HepG2 (cell line): ENCODE results near the gene SRRM2. TPM values are rescaled to one million over a fixed set of nuclear protein-coding genes. Genes with fewer than 3 reads are reported as not detected.
A peak's percentile ranks its signal among the peaks of the same experiment; 100 is the strongest.

ENCODE experiments used
- ASH2L ChIP-seq: fragments of 300-600, 200-600 bp; sonication (generic); IDR thresholded peaks from 2 replicates; pipeline ENCODE4 v1.7.0; 2017; ENCODE audit warnings: low read depth, mild to moderate bottlenecking, moderate library complexity, mixed read lengths, low read length; ENCODE audit not compliant: insufficient read length
- DBP ChIP-seq: sonication (generic); formaldehyde crosslinking; IDR thresholded peaks from 2 replicates; pipeline ENCODE4 v1.4.0; 2020; ENCODE audit warnings: missing genetic modification reagents; ENCODE audit errors: not compliant biosample characterization
- DNMT1 ChIP-seq: sonication (generic); formaldehyde crosslinking; IDR thresholded peaks from 2 replicates; pipeline ENCODE4 v1.5.1; 2020; ENCODE audit warnings: mild to moderate bottlenecking, missing genetic modification reagents
- ELF1 ChIP-seq: sonication (generic); formaldehyde crosslinking; IDR thresholded peaks from 2 replicates; pipeline ENCODE4 v1.4.0; 2020; ENCODE audit warnings: missing genetic modification reagents
- HIVEP1 ChIP-seq: sonication (generic); formaldehyde crosslinking; IDR thresholded peaks from 2 replicates; pipeline ENCODE4 v1.4.0; 2020; ENCODE audit warnings: mild to moderate bottlenecking, missing genetic modification reagents
- HOXD1 ChIP-seq: sonication (generic); formaldehyde crosslinking; IDR thresholded peaks from 2 replicates; pipeline ENCODE4 v1.5.0; 2020; ENCODE audit warnings: missing genetic modification reagents
- MNT ChIP-seq: fragments of 450-650 bp; IDR thresholded peaks from 2 replicates; pipeline ENCODE4 v1.6.1; 2016
- PBX3 ChIP-seq: sonication (generic); formaldehyde crosslinking; IDR thresholded peaks from 2 replicates; pipeline ENCODE4 v1.8.1; 2023; ENCODE audit warnings: missing genetic modification reagents, inconsistent platforms, borderline replicate concordance
- POGK ChIP-seq: sonication (generic); formaldehyde crosslinking; conservative IDR thresholded peaks from 2 replicates; pipeline ENCODE4 v1.8.0; 2022; ENCODE audit warnings: mild to moderate bottlenecking, moderate library complexity, missing genetic modification reagents
- SIN3B ChIP-seq: fragments of 150-350 bp; IDR thresholded peaks from 2 replicates; pipeline ENCODE4 v1.6.1; 2014; ENCODE audit warnings: low read length
- SOX13 ChIP-seq, 3 experiments: fragments of 450-650 bp in 1 of 3; sonication (generic) in 1 of 3; formaldehyde crosslinking in 1 of 3; IDR thresholded peaks in 2 of 3; conservative IDR thresholded peaks in 1 of 3; 2 replicates each; pipeline versions ENCODE4 v1.5.0 to v1.6.1; 2016 to 2020; ENCODE audit warnings: antibody characterized with exemption in 1 of 3, mild to moderate bottlenecking in 1 of 3, missing compliant biosample characterization in 1 of 3, missing genetic modification reagents in 1 of 3, moderate library complexity in 1 of 3
- TAF1 ChIP-seq: sonication (generic); formaldehyde crosslinking; IDR thresholded peaks from 2 replicates; pipeline ENCODE4 v1.4.0; 2020; ENCODE audit warnings: missing genetic modification reagents
- THAP11 ChIP-seq: IDR thresholded peaks from 2 replicates; pipeline ENCODE4 v1.6.1; 2016; ENCODE audit warnings: missing biosample characterization, missing genetic modification reagents
- THYN1 ChIP-seq: sonication (generic); formaldehyde crosslinking; IDR thresholded peaks from 2 replicates; pipeline ENCODE4 v1.8.1; 2023; ENCODE audit warnings: low read depth, mild to moderate bottlenecking, moderate library complexity, missing genetic modification reagents, borderline replicate concordance
- TP53 ChIP-seq: sonication (generic); formaldehyde crosslinking; conservative IDR thresholded peaks from 2 replicates; pipeline ENCODE4 v1.4.0; 2020; ENCODE audit warnings: missing genetic modification reagents
- ZBTB10 ChIP-seq: sonication (generic); formaldehyde crosslinking; IDR thresholded peaks from 2 replicates; pipeline ENCODE4 v1.4.0; 2020; ENCODE audit warnings: missing genetic modification reagents, borderline replicate concordance
- ZFP1 ChIP-seq: IDR thresholded peaks from 2 replicates; pipeline ENCODE4 v1.6.1; 2016
- ZNF510 ChIP-seq: sonication (generic); formaldehyde crosslinking; IDR thresholded peaks from 2 replicates; pipeline ENCODE4 v1.4.0; 2020; ENCODE audit warnings: low read depth, mild to moderate bottlenecking, missing genetic modification reagents
- ZNF616 ChIP-seq: sonication (generic); formaldehyde crosslinking; IDR thresholded peaks from 2 replicates; pipeline ENCODE4 v1.5.0; 2020; ENCODE audit warnings: low read depth, mild to moderate bottlenecking, missing genetic modification reagents
- ZNF772 ChIP-seq: sonication (generic); formaldehyde crosslinking; IDR thresholded peaks from 2 replicates; pipeline ENCODE4 v1.5.0; 2020; ENCODE audit warnings: mild to moderate bottlenecking, missing genetic modification reagents
- ZSCAN9 ChIP-seq: IDR thresholded peaks from 2 replicates; pipeline ENCODE4 v1.6.1; 2016; ENCODE audit warnings: borderline replicate concordance
- polyA plus RNA-seq, 8 experiments: library from polyadenylated mRNA; depleted of rRNA in 3 of 8; stranded (reverse) in 7 of 8; unstranded in 1 of 8; fragments of >200 nt; fragmentation: Illumina TruSeq in 4 of 8; extraction: Trizol in 4 of 8; gene quantifications; 2 replicates each; pipeline versions ENCODE4 v1.2.1 to v1.2.3, GENCODE V29; 2011 to 2016; ENCODE audit warnings: low read depth in 4 of 8, missing spikeins in 1 of 8, mixed read lengths in 1 of 8; ENCODE audit not compliant: insufficient read depth in 1 of 8
- total RNA-seq, 5 experiments: library from RNA; depleted of rRNA; stranded (reverse); fragments of >200 nt; fragmentation: Illumina TruSeq; extraction: Trizol; gene quantifications; 2 replicates each; pipeline ENCODE4 v1.2.3, GENCODE V29; 2016; ENCODE audit warnings: low read depth in 1 of 5

SRRM2 gene
- total and polyA plus RNA-seq, 2 of the 13 experiments (the other 11 are each of a cell fraction or from before 2014, with no cell fraction given), result 50.4 to 112 TPM

- TF ChIP-seq POGK (CRISPR knock-in tag) (no peak; the same call in none of the 2 replicates), ZNF772 (CRISPR knock-in tag) (no peak; the same call in 1 of the 2 replicates), SOX13 (IDR thresholded peaks at IDR 0.05) (no peak), SOX13 (CRISPR knock-in tag; conservative IDR thresholded peaks at IDR 0.05 in 1 of 2, IDR thresholded peaks at IDR 0.05 in 1 of 2) (peak in 1 of 2 experiments; percentile 12; a peak in 1 of 4 replicates), DNMT1 (CRISPR knock-in tag) (peak; percentile 81), ZFP1 (CRISPR knock-in tag) (no peak), ZNF510 (peak; percentile 56), TP53 (CRISPR knock-in tag) (0 out of 2 replicates have a peak, but pooled peaks have one; percentile 35), ZSCAN9 (CRISPR knock-in tag) (no peak), THYN1 (no peak), ZNF616 (CRISPR knock-in tag) (peak; percentile 48; the same call in 1 of the 2 replicates), HIVEP1 (CRISPR knock-in tag) (peak; percentile 52; the same call in 1 of the 2 replicates), ASH2L (peak; percentile 83), ELF1 (CRISPR knock-in tag) (peak; percentile 88), THAP11 (CRISPR knock-in tag) (peak; percentile 99), TAF1 (CRISPR knock-in tag) (peak; percentile 82), MNT (no peak), PBX3 (CRISPR knock-in tag) (no peak), ZBTB10 (CRISPR knock-in tag) (peak; percentile 75; the same call in 1 of the 2 replicates), SIN3B (no peak), HOXD1 (CRISPR knock-in tag) (no peak; the same call in 1 of the 2 replicates), DBP (CRISPR knock-in tag) (no peak)
Observed at GRCh38 chr16:2752035-2752849, at the start of gene SRRM2 (continued).
